ENCODE measurements around the gene VPS51. TPM values are rescaled to one million over a fixed set of nuclear protein-coding genes. Genes with fewer than 3 reads are reported as not detected.

The VPS51 gene
- total and polyA plus RNA-seq, 9 of the 15 experiments (the other 6 are each of a cell fraction or from before 2014, with no cell fraction given), result 1.8 to 143 (median 46.8) TPM

- TF ChIP-seq, protein P1, sequence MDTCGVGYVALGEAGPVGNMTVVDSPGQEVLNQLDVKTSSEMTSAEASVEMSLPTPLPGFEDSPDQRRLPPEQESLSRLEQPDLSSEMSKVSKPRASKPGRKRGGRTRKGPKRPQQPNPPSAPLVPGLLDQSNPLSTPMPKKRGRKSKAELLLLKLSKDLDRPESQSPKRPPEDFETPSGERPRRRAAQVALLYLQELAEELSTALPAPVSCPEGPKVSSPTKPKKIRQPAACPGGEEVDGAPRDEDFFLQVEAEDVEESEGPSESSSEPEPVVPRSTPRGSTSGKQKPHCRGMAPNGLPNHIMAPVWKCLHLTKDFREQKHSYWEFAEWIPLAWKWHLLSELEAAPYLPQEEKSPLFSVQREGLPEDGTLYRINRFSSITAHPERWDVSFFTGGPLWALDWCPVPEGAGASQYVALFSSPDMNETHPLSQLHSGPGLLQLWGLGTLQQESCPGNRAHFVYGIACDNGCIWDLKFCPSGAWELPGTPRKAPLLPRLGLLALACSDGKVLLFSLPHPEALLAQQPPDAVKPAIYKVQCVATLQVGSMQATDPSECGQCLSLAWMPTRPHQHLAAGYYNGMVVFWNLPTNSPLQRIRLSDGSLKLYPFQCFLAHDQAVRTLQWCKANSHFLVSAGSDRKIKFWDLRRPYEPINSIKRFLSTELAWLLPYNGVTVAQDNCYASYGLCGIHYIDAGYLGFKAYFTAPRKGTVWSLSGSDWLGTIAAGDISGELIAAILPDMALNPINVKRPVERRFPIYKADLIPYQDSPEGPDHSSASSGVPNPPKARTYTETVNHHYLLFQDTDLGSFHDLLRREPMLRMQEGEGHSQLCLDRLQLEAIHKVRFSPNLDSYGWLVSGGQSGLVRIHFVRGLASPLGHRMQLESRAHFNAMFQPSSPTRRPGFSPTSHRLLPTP (IDR thresholded peaks at IDR 0.05; ENCODE audit: borderline replicate concordance, extremely low read depth, insufficient read length), result no peak
- TF ChIP-seq ZBTB49 (CRISPR knock-in tag; IDR thresholded peaks at IDR 0.05; ENCODE audit: borderline replicate concordance) (no peak), TCFL5 (CRISPR knock-in tag; conservative IDR thresholded peaks at IDR 0.05) (no peak), SNIP1 (IDR thresholded peaks at IDR 0.05; ENCODE audit: low read depth) (no peak; the same call in 1 of the 2 replicates), ZFPM2 (CRISPR knock-in tag; IDR thresholded peaks at IDR 0.05) (0 out of 2 replicates have a peak, but pooled peaks have one; percentile 45), RBM39 (optimal IDR thresholded peaks at IDR 0.05; ENCODE audit: low read depth, low read length) (no peak), YBX1 (IDR thresholded peaks at IDR 0.05) (no peak), TARDBP (IDR thresholded peaks at IDR 0.05) (peak; percentile 77), POLR2AphosphoS2 (IDR thresholded peaks at IDR 0.05; ENCODE audit: low read length) (peak; percentile 44; the same call in 1 of the 2 replicates), GABPA (tag; conservative IDR thresholded peaks at IDR 0.05; ENCODE audit: low read depth) (peak; percentile 99), THRAP3 (IDR thresholded peaks at IDR 0.05; ENCODE audit: borderline replicate concordance) (peak; percentile 37; the same call in 1 of the 2 replicates), GATAD2A (IDR thresholded peaks at IDR 0.05) (0 out of 2 replicates have a peak, but pooled peaks have one; percentile 30), FOS (IDR thresholded peaks at IDR 0.05; ENCODE audit: extremely low read depth, insufficient read length) (no peak), PCBP2 (IDR thresholded peaks at IDR 0.05; ENCODE audit: low read depth, low read length, poor library complexity, severe bottlenecking) (no peak), PHB2 (IDR thresholded peaks at IDR 0.05; ENCODE audit: low read depth) (no peak), POLR3G (IDR thresholded peaks at IDR 0.05; ENCODE audit: extremely low read depth, insufficient read length, insufficient replicate concordance) (no peak), ZNF133 (CRISPR knock-in tag; IDR thresholded peaks at IDR 0.05) (no peak), ZNF778 (CRISPR knock-in tag; IDR thresholded peaks at IDR 0.05) (no peak)
- TF ChIP-seq, protein P2, sequence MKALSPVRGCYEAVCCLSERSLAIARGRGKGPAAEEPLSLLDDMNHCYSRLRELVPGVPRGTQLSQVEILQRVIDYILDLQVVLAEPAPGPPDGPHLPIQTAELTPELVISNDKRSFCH (CRISPR knock-in tag; IDR thresholded peaks at IDR 0.05), result no peak
- TF ChIP-seq, protein P2 (tag; IDR thresholded peaks at IDR 0.05), result peak; percentile 89
- TF ChIP-seq, protein P3, sequence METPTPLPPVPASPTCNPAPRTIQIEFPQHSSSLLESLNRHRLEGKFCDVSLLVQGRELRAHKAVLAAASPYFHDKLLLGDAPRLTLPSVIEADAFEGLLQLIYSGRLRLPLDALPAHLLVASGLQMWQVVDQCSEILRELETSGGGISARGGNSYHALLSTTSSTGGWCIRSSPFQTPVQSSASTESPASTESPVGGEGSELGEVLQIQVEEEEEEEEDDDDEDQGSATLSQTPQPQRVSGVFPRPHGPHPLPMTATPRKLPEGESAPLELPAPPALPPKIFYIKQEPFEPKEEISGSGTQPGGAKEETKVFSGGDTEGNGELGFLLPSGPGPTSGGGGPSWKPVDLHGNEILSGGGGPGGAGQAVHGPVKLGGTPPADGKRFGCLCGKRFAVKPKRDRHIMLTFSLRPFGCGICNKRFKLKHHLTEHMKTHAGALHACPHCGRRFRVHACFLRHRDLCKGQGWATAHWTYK (CRISPR knock-in tag; IDR thresholded peaks at IDR 0.05), result no peak; the same call in 1 of the 2 replicates
Measured at GRCh38 chr11:65095974-65096806, at the start of gene VPS51 (continued).

All from K562 (cell line).